ENCODE data around the gene LRRC40.

The LRRC40 gene

GRCh38 chr1:70221238-70222121 lies 16.1 kb upstream of the LRRC40 start, which contains the start of gene SRSF11 (continued):
- no peak for TF ChIP-seq SALL2 (tag by site-specific recombination; IDR thresholded peaks at IDR 0.05; ENCODE audit: borderline replicate concordance)

- Histone ChIP-seq H3K36me3 (ENCODE audit: control insufficient read depth in 2 of 2, insufficient read depth in 1 of 2, low read length in 2 of 2) (peaks cover 18 to 39% of the 10 kb centered on the region in 2 experiments), H3K4me1 (ENCODE audit: control insufficient read depth, insufficient read depth, low read length) (peaks cover 5% of the 10 kb centered on the region)
- TF ChIP-seq ZNF138 (tag by site-specific recombination; IDR thresholded peaks at IDR 0.05; ENCODE audit: borderline replicate concordance) (no peak), ZNF362 (tag by site-specific recombination; IDR thresholded peaks at IDR 0.05) (no peak; the same call in 1 of the 2 replicates), ZNF239 (tag by site-specific recombination; IDR thresholded peaks at IDR 0.05) (no peak), SALL2 (tag by site-specific recombination; IDR thresholded peaks at IDR 0.05; ENCODE audit: borderline replicate concordance) (no peak), ZNF521 (tag by site-specific recombination; IDR thresholded peaks at IDR 0.05) (no peak), ZNF664 (tag by site-specific recombination; IDR thresholded peaks at IDR 0.05) (no peak), ZNF221 (tag by site-specific recombination; IDR thresholded peaks at IDR 0.05; ENCODE audit: borderline replicate concordance) (no peak), ZNF302 (tag by site-specific recombination; IDR thresholded peaks at IDR 0.05; ENCODE audit: low read depth) (no peak), ZNF518A (tag by site-specific recombination; conservative IDR thresholded peaks at IDR 0.05; ENCODE audit: low read depth) (no peak), ZEB2 (tag by site-specific recombination; IDR thresholded peaks at IDR 0.05) (no peak), ZNF692 (tag by site-specific recombination; IDR thresholded peaks at IDR 0.05) (no peak), ZBTB1 (tag by site-specific recombination; IDR thresholded peaks at IDR 0.05) (no peak), ZBTB17 (tag by site-specific recombination; IDR thresholded peaks at IDR 0.05) (no peak), SP3 (tag by site-specific recombination; IDR thresholded peaks at IDR 0.05) (no peak), ZBTB20 (tag by site-specific recombination; IDR thresholded peaks at IDR 0.05) (no peak), BCL11B (tag by site-specific recombination; IDR thresholded peaks at IDR 0.05; ENCODE audit: low read depth) (no peak), ZNF501 (tag by site-specific recombination; IDR thresholded peaks at IDR 0.05) (no peak), PRDM10 (tag by site-specific recombination; IDR thresholded peaks at IDR 0.05) (0 out of 2 replicates have a peak, but pooled peaks have one; percentile 35), ZFP41 (tag by site-specific recombination; IDR thresholded peaks at IDR 0.05; ENCODE audit: borderline replicate concordance) (no peak)
Observed at GRCh38 chr1:70220517-70221237, 15.3 kb upstream of the LRRC40 start.

More at GRCh38 chr1:70220517-70221237, 15.3 kb upstream of the LRRC40 start:
- ChIA-PET POLR2A (interaction anchor here (0.7 to 2.4 kb wide), 8 partner anchors 10 to 287 kb away, joined by 3 to 29 read pairs (median 5); partner anchors contain the start of genes ANKRD13C, CTH and LRRC40), CTCF (interaction anchor here (0.5 to 1.9 kb wide), 5 partner anchors 15 to 840 kb away, joined by 3 to 6 read pairs (median 4); no protein-coding TSS in a partner anchor)
- no peaks in the 10 kb centered on the region for H3K9me3 ChIP-seq (ENCODE audit: control insufficient read depth, insufficient read depth, low read depth, low read length)
- H3K4me3 ChIP-seq (ENCODE audit: low read depth, low read length), result peak overlapping the region; percentile 93
- H3K27ac ChIP-seq (ENCODE audit: extremely low read depth, low read depth, low read length), result peak overlapping the region; percentile 99

All from HEK293 (cell line).